Mammary epithelial cell (primary cell): ENCODE measurements around the gene PPFIBP1.

ENCODE experiments used
- CTCF ChIP-seq, 2 donors: IDR thresholded peaks in 1 of 2; conservative IDR thresholded peaks in 1 of 2; 2 replicates each; pipeline ENCODE4 v1.5.1; 2011 to 2012; ENCODE audit warnings: inconsistent platforms in 2 of 2, low read length in 2 of 2, mild to moderate bottlenecking in 2 of 2, control low read depth in 1 of 2, low read depth in 1 of 2; ENCODE audit not compliant: insufficient read depth in 1 of 2; ENCODE audit errors: extremely low read depth in 1 of 2
- EZH2 ChIP-seq: IDR thresholded peaks from 2 replicates; pipeline ENCODE4 v1.6.1; 2012; ENCODE audit warnings: low read length, inconsistent platforms, borderline replicate concordance

- TF ChIP-seq CTCF (conservative IDR thresholded peaks at IDR 0.05 in 1 of 2, IDR thresholded peaks at IDR 0.05 in 1 of 2; ENCODE audit: extremely low read depth in 1 of 2, insufficient read depth in 1 of 2, low read depth in 1 of 2, low read length in 2 of 2) (no peak), EZH2 (no peak)
These were observed 181.3 kb downstream of the PPFIBP1 start for GRCh38 chr12:27705263-27705662.
